NT2/D1 (cell line): Measurements from ENCODE around the gene NEK2.
"Not testable (repeated sequence)": the region's sequence is repeated elsewhere in the genome, so short reads cannot be mapped to it uniquely, and the experiment has no call there.

ENCODE experiments used
- DNase-seq: peaks from one replicate; pipeline ENCODE4 v3.0.0-alpha.2; 2011; ENCODE audit warnings: low read depth, low spot score
- H3K27me3 ChIP-seq: 2 replicates; pipeline ENCODE4 v1.6.0; 2011; ENCODE audit warnings: mild to moderate bottlenecking; ENCODE audit not compliant: insufficient read length, insufficient read depth
- H3K36me3 ChIP-seq: 2 replicates; pipeline ENCODE4 v1.6.1; 2011; ENCODE audit warnings: mild to moderate bottlenecking, low read length, mixed read lengths; ENCODE audit not compliant: insufficient read depth, insufficient read length
- H3K4me1 ChIP-seq: 2 replicates; pipeline ENCODE4 v1.5.1; 2011; ENCODE audit not compliant: insufficient read depth, insufficient read length
- H3K4me3 ChIP-seq: 2 replicates; pipeline ENCODE4 v1.5.1; 2011; ENCODE audit warnings: low read depth; ENCODE audit not compliant: insufficient read length
- H3K9ac ChIP-seq: 2 replicates; pipeline ENCODE4 v1.6.0; 2011; ENCODE audit warnings: low read depth; ENCODE audit not compliant: insufficient read length
- H3K9me3 ChIP-seq: 2 replicates; pipeline ENCODE4 v1.5.1; 2011; ENCODE audit warnings: mild to moderate bottlenecking, low read length; ENCODE audit not compliant: insufficient read depth
- SUZ12 ChIP-seq: IDR thresholded peaks from 2 replicates; pipeline ENCODE4 v1.6.1; 2011; ENCODE audit not compliant: insufficient read length, insufficient read depth; ENCODE audit errors: extremely low read depth
- YY1 ChIP-seq: IDR thresholded peaks from 2 replicates; pipeline ENCODE4 v1.6.1; 2011; ENCODE audit not compliant: insufficient read length, insufficient read depth
- ZNF274 ChIP-seq: IDR thresholded peaks from 2 replicates; pipeline ENCODE4 v1.6.1; 2011; ENCODE audit warnings: mild to moderate bottlenecking, low read depth, low read length

NEK2 gene

DNA sequence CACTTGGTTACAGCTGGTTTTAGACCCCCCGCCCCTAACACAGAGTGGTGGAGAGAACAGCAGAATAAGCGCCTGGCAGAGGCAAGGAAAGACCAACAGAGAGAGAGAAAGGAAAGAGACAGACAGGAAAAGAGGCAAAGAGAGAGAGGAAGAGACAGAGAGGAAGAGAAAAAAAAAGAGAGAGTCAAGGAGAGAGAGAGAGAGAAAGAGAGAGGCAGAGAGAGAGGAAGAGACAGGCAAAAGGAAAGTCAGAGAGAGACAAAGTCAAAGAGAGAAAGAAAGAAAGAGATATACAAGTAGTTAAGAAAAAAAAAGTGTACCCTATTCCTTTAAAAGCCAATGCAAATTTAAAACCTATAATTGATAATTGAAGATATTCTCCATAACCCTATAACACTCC, 13.0 kb upstream of the NEK2 start:
- Histone ChIP-seq H3K9me3 (no peaks in the 10 kb centered on the region), H3K9ac (no peak overlapping the region), H3K4me3 (no peak overlapping the region), H3K27me3 (no peaks in the 10 kb centered on the region), H3K4me1 (no peaks in the 10 kb centered on the region), H3K36me3 (no peaks in the 10 kb centered on the region)
- DNase-seq, result no peak
- TF ChIP-seq YY1 (no peak), ZNF274 (no peak), SUZ12 (no peak)

DNA sequence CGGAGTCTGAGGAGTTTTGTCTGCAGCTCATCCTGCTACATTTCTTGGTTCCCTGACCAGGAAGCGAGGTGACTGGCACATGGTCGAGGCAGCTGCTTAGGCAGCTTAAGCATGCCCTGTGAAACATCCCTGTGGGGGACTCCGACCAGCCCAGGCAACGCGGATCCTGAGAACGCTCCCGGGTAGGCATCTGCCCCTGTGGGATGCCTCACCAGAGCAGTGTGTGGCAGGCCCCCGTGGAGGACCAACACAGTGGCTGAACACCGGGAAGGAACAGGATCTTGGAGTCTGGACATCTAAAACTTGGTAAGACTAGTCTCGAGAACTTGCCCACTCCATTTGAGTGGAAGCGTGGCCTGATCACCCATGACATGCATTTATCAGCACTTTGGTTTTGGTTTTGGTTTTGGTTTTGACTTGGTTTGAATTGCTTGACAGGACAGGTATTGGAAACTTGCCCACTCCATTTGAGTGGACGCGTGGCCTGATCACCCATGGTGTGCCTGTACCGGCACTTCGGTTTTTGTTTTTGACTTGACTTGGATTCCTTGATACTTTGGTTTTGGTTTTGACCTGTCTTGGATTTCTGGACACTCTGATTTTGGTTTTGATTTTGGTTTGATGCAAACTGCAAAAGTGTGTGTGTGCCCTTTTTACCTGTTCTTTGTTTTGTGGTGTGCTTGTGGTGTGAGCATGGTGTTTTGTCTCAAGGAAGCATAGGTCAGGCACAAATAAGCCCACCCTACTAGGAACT, 12.2 kb upstream of the NEK2 start:
- Histone ChIP-seq H3K4me3 (no peak overlapping the region), H3K36me3 (no peaks in the 10 kb centered on the region), H3K9ac (no peak overlapping the region), H3K4me1 (no peaks in the 10 kb centered on the region), H3K27me3 (no peaks in the 10 kb centered on the region), H3K9me3 (no peaks in the 10 kb centered on the region)
- TF ChIP-seq ZNF274, result no peak
- no peak for TF ChIP-seq SUZ12
- TF ChIP-seq YY1, result no peak
- no peak for DNase-seq

DNA sequence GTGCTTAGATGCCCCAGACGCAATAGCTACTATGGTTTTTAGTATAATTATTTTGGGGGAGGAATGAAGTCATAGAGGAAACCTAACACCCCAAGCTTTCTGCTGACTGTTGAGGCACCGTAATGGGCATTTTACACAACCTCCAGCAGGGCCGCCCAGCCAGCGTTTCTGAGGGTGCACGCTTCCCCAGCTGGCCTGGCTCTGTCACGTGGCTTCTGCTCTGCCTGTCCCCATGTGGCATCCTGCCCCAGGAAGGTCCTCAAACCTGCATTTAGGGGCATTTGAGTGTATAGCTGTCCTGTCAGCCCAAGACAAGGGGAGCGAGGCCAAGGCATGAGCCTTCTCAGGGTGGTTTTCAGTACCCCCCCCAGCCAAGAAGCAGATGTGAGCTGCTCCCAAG, 10.4 kb upstream of the NEK2 start:
- H3K4me3 ChIP-seq, result no peak overlapping the region
- H3K27me3 ChIP-seq, result no peaks in the 10 kb centered on the region
- H3K9ac ChIP-seq, result no peak overlapping the region
- no peak for TF ChIP-seq ZNF274
- TF ChIP-seq YY1, result no peak
- TF ChIP-seq SUZ12, result no peak
- H3K9me3 ChIP-seq, result no peaks in the 10 kb centered on the region
- no peaks in the 10 kb centered on the region for H3K36me3 ChIP-seq
- no peak for DNase-seq
- H3K4me1 ChIP-seq, result no peaks in the 10 kb centered on the region

DNA sequence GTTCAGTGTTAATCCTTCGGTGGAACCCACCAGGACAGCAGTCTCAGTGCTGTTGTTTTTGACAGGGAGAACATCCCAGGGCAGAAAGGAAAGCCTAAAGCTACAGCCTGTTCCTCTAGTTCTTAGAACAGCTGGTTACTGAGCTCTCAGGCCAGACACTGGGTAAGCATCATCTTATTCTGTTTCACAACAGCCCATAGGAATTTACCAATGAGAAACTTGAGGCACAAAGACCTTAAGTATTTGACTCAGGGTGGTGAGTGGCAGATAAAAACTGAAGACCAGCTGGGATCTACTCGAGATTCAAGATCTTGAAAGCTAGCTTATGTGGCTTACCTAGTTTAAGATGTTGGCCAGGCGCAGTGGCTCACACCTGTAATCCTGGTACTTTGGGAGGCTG, 9.4 kb upstream of the NEK2 start:
- H3K9ac ChIP-seq, result no peak overlapping the region
- no peaks in the 10 kb centered on the region for H3K36me3 ChIP-seq

DNA sequence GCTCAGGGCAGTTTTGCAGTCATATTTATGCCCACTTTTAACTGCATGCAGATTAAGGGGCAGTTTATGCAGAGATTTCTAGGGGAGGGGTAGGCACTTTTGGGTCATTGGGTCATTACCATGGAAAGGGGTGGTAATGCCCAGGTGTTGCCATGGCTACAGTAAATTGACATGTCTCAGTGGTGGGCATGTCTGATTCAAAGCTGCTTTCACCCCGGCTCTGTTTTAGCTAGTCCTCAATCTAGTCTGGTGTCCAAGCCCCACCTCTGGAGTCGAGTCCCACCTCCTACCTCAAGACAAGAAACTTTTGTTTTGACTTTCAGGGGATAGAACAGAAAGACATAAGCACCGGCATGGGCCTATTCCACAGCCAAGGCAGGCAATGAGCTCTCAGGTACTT, 8.9 kb upstream of the NEK2 start:
- Histone ChIP-seq H3K9me3 (no peaks in the 10 kb centered on the region), H3K27me3 (no peaks in the 10 kb centered on the region), H3K36me3 (no peaks in the 10 kb centered on the region), H3K4me3 (no peak overlapping the region), H3K9ac (no peak overlapping the region), H3K4me1 (no peaks in the 10 kb centered on the region)
- DNase-seq, result no peak
- TF ChIP-seq YY1, result no peak
- no peak for TF ChIP-seq SUZ12
- TF ChIP-seq ZNF274, result no peak

More for the DNA sequence above, 9.4 kb upstream of the NEK2 start:
- H3K4me1 ChIP-seq, result no peaks in the 10 kb centered on the region
- H3K4me3 ChIP-seq, result no peak overlapping the region
- no peaks in the 10 kb centered on the region for H3K27me3 ChIP-seq
- TF ChIP-seq ZNF274 (no peak), YY1 (no peak), SUZ12 (no peak)
- no peaks in the 10 kb centered on the region for H3K9me3 ChIP-seq
- DNase-seq, result no peak

DNA sequence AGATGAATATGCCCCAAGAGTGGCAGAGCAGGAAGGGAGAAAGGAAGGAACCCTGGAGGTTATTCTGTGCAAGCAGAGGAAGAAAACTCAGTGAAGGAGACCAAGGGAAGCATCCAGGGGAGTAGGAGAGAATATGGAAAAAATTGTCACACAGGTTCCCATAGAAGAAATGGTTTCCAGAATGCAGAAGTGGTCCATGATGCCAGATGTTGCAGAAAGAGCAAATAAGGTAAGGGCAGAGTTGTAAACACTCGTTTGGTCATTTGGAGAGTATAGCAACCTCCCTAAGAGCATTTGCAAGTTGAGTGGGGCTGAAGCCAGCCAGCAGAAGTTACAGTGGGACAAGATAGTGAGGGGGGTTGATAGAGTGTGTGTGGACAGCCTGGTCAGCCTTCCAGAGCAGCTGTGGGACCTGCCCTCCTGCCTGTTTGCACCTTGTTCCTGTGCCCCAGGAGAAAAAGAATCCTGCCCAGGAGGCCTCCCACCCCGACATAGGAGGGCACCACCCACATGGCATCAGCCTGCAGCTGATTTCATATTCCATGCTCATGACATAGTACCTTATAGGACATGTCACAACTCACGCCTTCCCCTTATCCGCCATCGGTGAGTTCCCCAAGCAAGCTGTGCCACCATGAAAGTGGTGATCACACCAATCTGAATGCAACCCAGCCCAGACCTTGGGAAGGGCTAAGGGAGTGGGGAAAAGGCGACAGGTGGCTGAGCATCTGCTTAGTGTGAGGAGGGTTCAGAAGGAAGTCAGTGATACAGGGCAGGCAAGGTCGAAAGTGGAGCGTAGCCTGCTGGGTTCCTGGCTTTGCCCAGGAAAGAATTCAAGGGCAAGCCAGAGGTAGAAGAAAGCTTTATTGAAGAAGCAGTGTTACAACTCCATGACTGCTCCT, 8.2 kb upstream of the NEK2 start:
- Histone ChIP-seq H3K9me3 (no peaks in the 10 kb centered on the region), H3K27me3 (no peaks in the 10 kb centered on the region), H3K36me3 (no peaks in the 10 kb centered on the region), H3K4me3 (no peak overlapping the region), H3K9ac (no peak overlapping the region), H3K4me1 (no peaks in the 10 kb centered on the region)
- no peak for DNase-seq
- TF ChIP-seq YY1 (no peak), ZNF274 (no peak), SUZ12 (no peak)

DNA sequence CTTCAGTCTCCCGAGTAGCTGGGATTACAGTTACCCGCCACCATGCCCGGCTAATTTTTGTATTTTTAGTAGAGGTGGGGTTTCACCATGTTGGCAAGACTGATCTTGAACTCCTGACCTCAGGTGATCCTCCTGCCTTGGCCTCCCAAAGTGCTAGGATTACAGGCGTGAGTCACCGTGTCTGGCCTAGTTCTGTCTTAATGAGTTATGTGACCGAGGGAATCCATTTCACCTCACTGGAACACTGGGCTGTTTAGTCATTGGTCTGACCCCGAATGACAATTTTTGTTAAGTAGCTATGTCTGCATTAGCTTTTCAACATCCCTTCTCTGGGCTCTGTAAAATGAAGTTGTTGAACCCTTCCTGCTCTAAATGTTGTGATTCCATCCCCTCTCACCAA, 6.8 kb upstream of the NEK2 start:
- not testable (repeated sequence) for H3K4me1 ChIP-seq, H3K4me3 ChIP-seq, H3K36me3 ChIP-seq, H3K9ac ChIP-seq, H3K9me3 ChIP-seq, H3K27me3 ChIP-seq, DNase-seq
